Left colon (tissue), 2 donors: ENCODE results near the gene CLTC. TPM values are rescaled to one million over a fixed set of nuclear protein-coding genes. Genes with fewer than 3 reads are reported as not detected.
A peak's percentile ranks its signal among the peaks of the same experiment; 100 is the strongest.

Experiments
- ATAC-seq: fragments of 200-7000 bp; cut with Tn5 transposase; one replicate; pipeline ENCODE4 v1.9.1; 2020; ENCODE audit warnings: mild to moderate bottlenecking, moderate library complexity
- DNase-seq, 2 donors: peaks; one replicate each; pipeline ENCODE4 v3.0.0-alpha.2; 2020
- intact Hi-C, 2 donors: fragments of 100-400 bp; cut with DNase I in 1 of 2; cut with micrococcal nuclease in 1 of 2; formaldehyde crosslinking; loops; one replicate each; pipeline versions ENCODE4 v1.11.2 to v1.14.0; 2022; cut with DNase I, micrococcal nuclease
- total RNA-seq, 2 donors: library from RNA; stranded (reverse); fragmentation: NEBNext Ultra II Directional; extraction: Animal tissue kit (Norgen Biotek cat#: 25700); gene quantifications; one replicate each; pipeline ENCODE4 v1.2.1, GENCODE V29; 2021
- donor health status: DM: no; HTN: no; CAD: no.
- donor health status: DM: yes; HTN: yes; CAD: no.

Gene CLTC
- total RNA-seq, 2 donors from 2014 or later: 295 to 329 TPM

DNA sequence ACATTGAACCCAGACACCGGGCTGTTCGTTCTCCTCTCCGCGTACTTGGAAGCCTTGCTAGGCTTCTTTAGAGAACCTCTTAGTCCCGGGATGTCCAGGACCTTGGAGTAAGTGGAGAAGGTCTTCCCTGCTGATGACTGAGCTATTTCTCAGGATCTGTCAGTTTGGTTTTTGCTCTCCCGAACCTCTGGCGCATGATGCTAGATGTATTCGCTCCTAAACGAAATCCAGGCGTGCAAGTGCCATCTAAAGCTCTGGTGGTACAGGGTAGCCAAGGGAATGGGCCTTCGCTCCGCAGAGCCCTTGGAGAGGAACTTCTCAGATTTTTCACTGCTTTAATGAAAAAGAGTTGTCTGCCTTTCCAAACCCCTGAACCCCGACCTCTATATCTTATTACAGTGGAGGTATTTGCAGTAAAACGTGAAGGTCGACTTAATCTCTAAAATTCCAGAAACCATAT, 88.3 kb downstream of the CLTC start:
- DNase-seq (no peak), ATAC-seq (peak; percentile 13)
- intact Hi-C loops: no loop called here

GRCh38 chr17:59711936-59712335, 92.2 kb downstream of the CLTC start:
- intact Hi-C loops: no loop called here
- no peak for ATAC-seq
- no peak for DNase-seq

DNA sequence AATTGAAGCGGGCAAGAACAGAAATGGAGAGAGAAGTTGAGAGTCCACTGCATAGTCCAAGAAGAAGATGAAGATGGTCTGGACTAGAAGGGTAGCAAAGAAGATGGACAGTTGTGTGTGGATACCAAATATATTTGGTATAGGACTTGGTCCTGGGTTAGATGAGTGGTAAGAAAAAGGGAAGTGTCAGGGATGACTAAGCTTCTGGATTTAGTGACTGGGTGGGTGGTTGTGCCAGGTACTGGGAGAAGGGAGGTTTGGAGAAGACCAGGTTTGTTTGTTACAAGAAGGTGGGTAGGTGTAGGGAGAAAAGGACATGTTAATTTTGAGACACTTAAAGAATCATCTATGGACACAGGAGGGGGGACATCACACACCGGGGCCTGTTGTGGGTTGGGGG, 93.2 kb downstream of the CLTC start:
- intact Hi-C loops: no loop called here
- no peak for ATAC-seq
- DNase-seq: no peak

- ATAC-seq: no peak
- intact Hi-C loops: no loop called here
- no peak for DNase-seq
Measured at GRCh38 chr17:59714255-59714654, 94.6 kb downstream of the CLTC start.

GRCh38 chr17:59716427-59716826, 96.7 kb downstream of the CLTC start:
- ATAC-seq: no peak
- intact Hi-C loops: no loop called here

DNA sequence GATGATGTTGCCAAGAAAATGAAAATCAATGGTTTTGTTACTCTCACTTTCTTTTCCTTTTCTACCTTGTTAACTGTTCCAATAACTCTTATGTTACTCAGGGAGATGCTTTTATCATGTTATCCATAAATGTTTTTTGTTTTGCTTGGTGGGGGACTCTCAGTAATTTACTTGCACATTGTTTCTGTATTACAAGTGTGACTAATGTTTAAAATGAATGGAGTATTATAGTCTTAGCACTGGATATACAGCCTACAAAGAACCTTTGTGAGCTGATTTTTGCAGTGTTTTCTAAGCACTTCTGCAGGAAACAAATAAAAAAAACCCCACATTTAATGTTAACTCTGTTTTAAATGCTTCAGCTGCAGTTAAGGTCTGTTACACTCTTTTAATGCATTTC, 99.8 kb downstream of the CLTC start:
- ATAC-seq (no peak), DNase-seq (no peak)
- intact Hi-C loops: no loop called here

More at GRCh38 chr17:59716427-59716826, 96.7 kb downstream of the CLTC start:
- no peak for DNase-seq

- DNase-seq (no peak), ATAC-seq (peak; percentile 38)
- intact Hi-C loops: no loop called here
Measured at GRCh38 chr17:59722623-59723022, 102.9 kb downstream of the CLTC start.

DNA sequence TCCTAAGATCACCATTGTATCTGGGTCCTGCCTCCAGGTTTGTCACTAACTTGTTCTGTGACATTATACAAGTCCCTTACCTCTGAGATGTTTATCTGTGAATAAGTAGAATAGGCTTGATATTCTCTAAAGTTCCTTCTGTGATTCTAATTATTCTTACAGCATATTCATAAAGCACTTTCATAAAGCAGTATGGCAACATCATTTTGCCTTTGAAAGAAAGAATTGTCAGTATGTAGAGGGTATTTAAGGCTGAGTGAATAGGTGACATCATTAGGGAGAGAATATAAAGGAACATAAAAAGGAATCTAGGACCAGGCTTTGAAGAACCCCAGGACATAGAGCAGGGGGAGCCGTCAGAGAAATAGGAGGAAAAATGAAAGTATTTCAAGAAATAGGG, 103.3 kb downstream of the CLTC start:
- ATAC-seq: peak; percentile 10
- intact Hi-C loops: no loop called here
- no peak for DNase-seq

DNA sequence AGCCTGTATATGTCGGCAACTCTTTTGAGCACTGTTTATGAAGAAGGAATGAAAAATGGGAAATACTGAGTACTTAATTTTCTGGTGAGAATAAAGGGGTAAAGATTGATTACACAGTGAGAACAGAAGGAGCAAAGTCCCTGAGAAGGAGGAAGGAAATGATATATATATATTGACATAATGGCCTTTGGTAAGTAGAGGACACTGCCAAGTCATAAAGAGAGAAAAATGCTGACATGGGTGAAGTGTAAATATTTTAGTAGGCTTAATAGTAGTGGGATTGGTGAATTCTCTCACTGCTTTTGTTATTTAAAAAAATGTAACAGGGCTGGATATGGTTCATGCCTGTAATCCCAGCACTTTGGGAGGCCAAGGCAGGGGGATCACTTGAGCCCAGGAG, 103.9 kb downstream of the CLTC start:
- DNase-seq (no peak), ATAC-seq (peak; percentile 93)
- intact Hi-C loops: no loop called here

DNA sequence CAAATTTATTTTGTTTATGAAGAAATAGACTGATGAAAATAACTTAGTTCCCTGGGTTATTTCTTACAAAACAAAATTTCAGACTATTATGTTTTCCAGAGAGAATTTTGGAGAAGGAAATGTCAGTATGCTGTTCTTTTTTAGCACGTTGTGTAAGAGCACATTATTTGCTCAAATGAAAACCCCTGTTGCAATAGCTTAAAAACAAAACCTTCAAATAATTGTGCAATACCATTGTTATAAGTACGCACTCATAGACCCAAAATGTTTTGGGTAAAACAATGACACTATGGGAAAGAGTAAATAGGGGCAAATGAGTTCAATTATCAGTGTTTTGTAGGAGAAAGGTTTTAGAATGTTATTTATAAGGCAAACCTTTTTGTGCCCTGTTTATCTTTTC, 106.0 kb downstream of the CLTC start:
- no peak for DNase-seq
- intact Hi-C loops: no loop called here
- ATAC-seq: no peak

- no peak for ATAC-seq
- DNase-seq: no peak
- intact Hi-C loops: no loop called here
Measured at GRCh38 chr17:59727817-59728533, 108.3 kb downstream of the CLTC start.

DNA sequence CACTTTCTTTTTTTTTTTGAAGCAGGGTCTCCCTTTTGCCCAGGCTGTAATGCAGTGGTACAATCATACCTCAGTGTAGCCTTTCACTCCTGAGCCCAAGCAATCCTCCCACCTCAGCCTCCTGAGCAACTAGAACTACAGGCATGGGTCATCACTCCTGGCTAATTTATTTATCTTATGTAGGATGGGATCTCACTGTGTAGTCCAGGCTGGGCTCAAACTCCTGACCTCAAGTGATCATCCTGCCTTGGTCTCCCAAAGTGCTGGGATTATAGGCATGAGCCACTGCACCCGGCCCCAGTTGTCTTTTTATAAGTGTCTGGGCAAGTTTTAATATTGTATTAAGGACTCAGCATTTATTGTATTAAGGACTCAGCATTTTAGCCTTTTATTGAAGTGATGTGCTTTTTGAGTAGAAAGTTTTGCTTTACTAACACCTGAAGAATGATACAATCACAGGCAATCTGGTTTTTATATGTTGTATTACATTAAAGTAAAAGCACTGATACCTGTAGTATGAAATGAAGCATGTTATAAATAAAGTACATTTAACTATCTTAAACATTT, 110.7 kb downstream of the CLTC start:
- no peak for ATAC-seq
- no peak for DNase-seq
- intact Hi-C loops: no loop called here

DNA sequence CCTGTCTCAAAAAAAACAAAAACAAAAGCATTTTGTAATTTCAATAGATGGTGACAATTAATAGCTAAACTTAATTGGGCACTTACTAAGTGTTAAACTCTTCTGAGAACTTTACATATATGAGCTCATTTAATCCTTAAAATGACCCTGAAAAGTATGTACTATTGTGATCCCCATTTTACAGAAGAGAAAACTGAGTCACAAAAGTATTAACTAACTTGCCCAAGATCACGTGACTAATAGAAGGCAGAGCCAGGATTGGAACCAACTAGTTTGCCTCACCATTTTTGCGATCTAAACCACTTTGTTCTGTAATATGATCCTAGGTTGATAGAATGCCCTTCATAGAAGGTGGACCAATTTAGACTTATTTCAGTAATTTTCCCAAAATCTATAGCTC, 114.0 kb downstream of the CLTC start:
- no peak for ATAC-seq
- intact Hi-C loops: no loop called here
- DNase-seq: no peak

- intact Hi-C loops: no loop called here
- ATAC-seq (peak; percentile 78), DNase-seq (peak in 1 of 2 donors; percentile 44)
Measured at GRCh38 chr17:59734226-59734625, 114.5 kb downstream of the CLTC start.

DNA sequence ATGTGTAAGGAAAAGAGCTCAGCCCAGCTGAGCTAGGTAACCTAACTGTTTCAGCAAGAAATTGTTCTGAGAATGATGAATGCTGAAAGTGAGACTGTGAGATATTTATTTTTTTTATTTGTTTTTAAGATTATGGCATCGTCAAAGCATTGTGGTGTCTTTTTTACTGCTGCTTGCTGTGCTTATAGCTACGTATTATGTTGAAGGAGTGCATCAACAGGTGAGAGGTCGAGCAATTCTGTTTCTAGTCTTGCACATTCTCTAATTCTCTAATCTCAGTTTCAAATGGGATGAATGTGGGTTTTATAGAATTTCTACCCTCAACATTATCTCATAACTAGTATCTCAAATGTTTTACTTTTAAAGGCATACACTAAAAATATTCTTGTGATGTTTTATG, 117.6 kb downstream of the CLTC start:
- no peak for ATAC-seq
- intact Hi-C loops: no loop called here
- no peak for DNase-seq

DNA sequence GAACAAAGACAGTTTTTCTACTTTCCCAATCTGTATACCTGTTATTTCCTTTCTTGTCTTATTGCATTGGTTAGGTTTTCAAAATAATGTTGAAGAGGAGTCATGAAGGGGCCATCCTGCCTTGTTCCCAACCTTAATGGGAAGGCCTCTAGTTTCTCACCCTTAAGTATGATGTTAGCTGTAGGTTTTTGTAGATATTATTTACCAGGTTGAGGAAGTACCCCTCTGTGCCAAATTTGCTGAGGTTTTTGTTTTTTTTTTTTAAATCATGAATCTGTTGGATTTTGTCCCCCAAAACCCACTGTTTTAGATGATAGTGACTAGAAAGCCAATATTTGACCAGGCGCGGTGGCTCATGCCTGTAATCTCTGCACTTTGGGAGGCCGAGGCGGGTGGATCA, 124.1 kb downstream of the CLTC start:
- no peak for DNase-seq
- ATAC-seq: no peak
- intact Hi-C loops: loop anchor here (10.0 kb wide), 2 partner anchors 121 to 291 kb away; no protein-coding TSS in a partner anchor

DNA sequence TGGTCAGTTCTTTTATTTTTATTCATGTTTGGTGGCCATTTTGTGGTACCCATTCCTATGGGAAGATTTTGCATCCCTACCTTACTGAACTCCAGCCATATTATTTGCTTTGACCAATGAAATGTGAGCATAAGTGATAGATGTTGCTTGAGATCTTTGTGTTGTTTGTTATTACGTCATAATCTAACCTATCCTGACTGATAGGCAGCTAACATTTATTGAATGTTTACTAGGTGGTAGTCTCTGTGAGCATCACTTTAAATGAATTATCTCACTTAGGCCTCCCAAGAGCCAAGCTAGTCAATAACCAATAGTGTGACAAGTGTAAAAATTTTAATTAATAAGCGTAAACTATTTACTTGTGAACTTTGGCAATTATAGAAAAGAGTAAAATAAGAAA, 125.3 kb downstream of the CLTC start:
- no peak for DNase-seq
- no peak for ATAC-seq
- intact Hi-C loops: loop anchor here (10.0 kb wide), 2 partner anchors 120 to 290 kb away; no protein-coding TSS in a partner anchor
